HepG2 (cell line): ENCODE data around the gene LMCD1.

Experiments used
- CREM ChIP-seq, 2 experiments: sonication (generic) in 1 of 2; formaldehyde crosslinking in 1 of 2; IDR thresholded peaks; 2 replicates each; pipeline versions ENCODE4 v1.4.0 to v1.6.1; 2016 to 2020; ENCODE audit warnings: antibody characterized with exemption in 1 of 2, mild to moderate bottlenecking in 1 of 2, missing genetic modification reagents in 1 of 2
- CTCF ChIP-seq: sonication (generic); formaldehyde crosslinking; IDR thresholded peaks from 2 replicates; pipeline ENCODE4 v1.5.0; 2020; ENCODE audit warnings: mild to moderate bottlenecking, missing genetic modification reagents, moderate library complexity
- FOSL1 ChIP-seq: sonication (generic); formaldehyde crosslinking; IDR thresholded peaks from 2 replicates; pipeline ENCODE4 v1.9.0; 2021; ENCODE audit warnings: missing genetic modification reagents, borderline replicate concordance
- MYC ChIP-seq: sonication (generic); formaldehyde crosslinking; IDR thresholded peaks from 2 replicates; pipeline ENCODE4 v1.9.0; 2021; ENCODE audit warnings: missing genetic modification reagents, borderline replicate concordance
- NCOR1 ChIP-seq: fragments of 200-600 bp; sonication (generic); IDR thresholded peaks from 2 replicates; pipeline ENCODE4 v1.7.0; 2017; ENCODE audit warnings: antibody characterized with exemption, low read length, borderline replicate concordance
- NFRKB ChIP-seq: fragments of 450-650 bp; IDR thresholded peaks from 2 replicates; pipeline ENCODE4 v1.6.1; 2017
- NR1H2 ChIP-seq: sonication (generic); formaldehyde crosslinking; IDR thresholded peaks from 2 replicates; pipeline ENCODE4 v1.8.1; 2022; ENCODE audit warnings: low read depth, missing genetic modification reagents, borderline replicate concordance
- PHF20 ChIP-seq: sonication (generic); formaldehyde crosslinking; IDR thresholded peaks from 2 replicates; pipeline ENCODE4 v1.5.0; 2020; ENCODE audit warnings: mild to moderate bottlenecking, missing genetic modification reagents
- POLR2AphosphoS5 ChIP-seq: IDR thresholded peaks from 2 replicates; pipeline ENCODE4 v1.6.1; 2012; ENCODE audit warnings: low read depth, low read length
- REPIN1 ChIP-seq: sonication (generic); formaldehyde crosslinking; IDR thresholded peaks from 2 replicates; pipeline ENCODE4 v1.8.0; 2022; ENCODE audit warnings: missing genetic modification reagents, low read depth, mild to moderate bottlenecking, borderline replicate concordance
- RFXAP ChIP-seq: sonication (generic); formaldehyde crosslinking; IDR thresholded peaks from 2 replicates; pipeline ENCODE4 v1.4.0; 2020; ENCODE audit warnings: missing genetic modification reagents, borderline replicate concordance
- SMC3 ChIP-seq: IDR thresholded peaks from 2 replicates; pipeline ENCODE4 v1.6.1; 2011; ENCODE audit warnings: low read length, improper control_type of control experiment
- SP4 ChIP-seq: sonication (generic); formaldehyde crosslinking; IDR thresholded peaks from 2 replicates; pipeline ENCODE4 v1.8.1; 2023; ENCODE audit warnings: mild to moderate bottlenecking, missing genetic modification reagents
- ZNF891 ChIP-seq: sonication (generic); formaldehyde crosslinking; IDR thresholded peaks from 2 replicates; pipeline ENCODE4 v1.5.0; 2020; ENCODE audit warnings: mild to moderate bottlenecking, missing genetic modification reagents

DNA sequence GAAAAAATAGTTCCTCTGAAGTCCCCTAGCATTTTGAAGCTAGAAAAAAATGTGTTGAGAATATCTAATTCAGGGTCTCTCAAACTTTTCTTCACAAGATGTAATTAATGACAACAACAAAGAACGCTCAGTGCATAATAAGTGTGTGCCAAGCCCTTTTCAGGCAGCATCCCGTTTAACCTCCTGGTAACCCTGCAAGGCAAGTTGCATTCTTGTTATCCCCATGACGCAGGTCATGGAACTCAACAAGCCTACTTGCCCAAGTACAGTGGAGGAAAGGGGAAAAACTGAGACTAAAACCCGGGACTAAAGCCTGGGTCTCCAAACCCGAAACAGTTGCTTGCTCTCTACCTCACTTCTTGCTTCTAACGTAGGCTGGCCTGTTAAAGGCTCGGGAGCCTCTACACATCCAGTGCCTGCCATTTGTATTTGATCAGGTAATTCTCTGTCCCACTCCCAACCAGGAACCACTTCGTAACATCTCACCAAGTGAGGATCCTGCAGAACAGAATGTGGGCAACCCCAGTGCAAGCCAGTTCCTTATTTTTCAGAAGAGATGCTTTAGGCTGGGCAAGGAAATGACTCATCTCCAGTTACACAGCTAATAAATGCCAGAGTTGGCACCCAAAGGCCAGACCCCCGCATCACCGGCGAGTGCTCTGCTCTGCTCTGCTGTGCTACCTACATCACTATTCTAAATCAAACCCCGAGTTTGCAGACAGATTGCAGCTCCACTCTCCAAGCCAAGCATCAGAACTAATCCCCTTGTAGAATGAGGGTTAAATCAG, 28.3 kb downstream of the LMCD1 start:
- TF ChIP-seq MYC (CRISPR knock-in tag) (no peak), ZNF891 (CRISPR knock-in tag) (no peak), NCOR1 (no peak), FOSL1 (CRISPR knock-in tag) (no peak), SMC3 (no peak), CTCF (no peak), PHF20 (no peak), REPIN1 (CRISPR knock-in tag) (no peak), RFXAP (CRISPR knock-in tag) (no peak), POLR2AphosphoS5 (no peak), SP4 (no peak), NFRKB (no peak), NR1H2 (CRISPR knock-in tag) (no peak), CREM (IDR thresholded peaks at IDR 0.05) (no peak), CREM (CRISPR knock-in tag; IDR thresholded peaks at IDR 0.05) (no peak)
